Measurements from ENCODE around the gene TMTC2. TPM values are rescaled to one million over a fixed set of nuclear protein-coding genes. Genes with fewer than 3 reads are reported as not detected.

Gene TMTC2
- total and polyA plus RNA-seq, 2 donors (not counting 1 experiment from before 2014, with no cell fraction given) = 2.4 to 3.2 TPM

DNA sequence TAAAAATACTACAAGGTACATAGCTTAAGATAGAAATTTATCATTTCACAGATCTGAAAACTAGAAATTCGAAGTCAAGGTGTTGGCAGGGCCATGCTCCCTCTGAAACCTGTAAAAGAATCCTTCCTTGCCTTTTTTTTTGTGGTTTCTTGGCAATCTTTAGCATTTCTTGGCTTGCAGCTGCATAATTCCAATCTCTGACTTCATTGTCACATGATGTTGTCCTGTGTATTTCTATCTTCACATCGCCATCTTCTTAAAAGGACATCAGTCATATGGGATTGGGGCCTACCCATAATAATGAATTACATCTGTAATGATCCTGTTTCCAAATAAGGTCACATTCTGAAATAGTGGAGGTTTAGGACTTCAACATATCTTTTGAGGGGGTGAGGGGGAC lies 250.4 kb downstream of the TMTC2 start:
- POLR2A ChIA-PET = no interaction called here
- Mint-ChIP-seq H3K9me3 (ENCODE audit: insufficient read depth) (no peaks in the 10 kb centered on the region), H3K27me3 (no peaks in the 10 kb centered on the region), H3K4me3 (no peak overlapping the region), H3K27ac (no peak overlapping the region), H3K4me1 (no peaks in the 10 kb centered on the region)
- Histone ChIP-seq H3K4me3 (ENCODE audit: control extremely low read depth in 1 of 5, extremely low read depth in 1 of 5, insufficient read depth in 1 of 5, low read depth in 2 of 5, low read length in 4 of 5) (no peak overlapping the region), H3K79me2 (ENCODE audit: control insufficient read depth, insufficient read depth, low read length) (no peaks in the 10 kb centered on the region), H3K9ac (ENCODE audit: low read length) (no peak overlapping the region), H3K4me1 (ENCODE audit: control insufficient read depth in 2 of 2, insufficient read depth in 2 of 2, low read length in 2 of 2) (no peaks in the 10 kb centered on the region), H3K36me3 (replicated peaks in 1 of 2; ENCODE audit: control extremely low read depth in 1 of 2, control insufficient read depth in 1 of 2, extremely low read depth in 1 of 2, insufficient read depth in 2 of 2, low read length in 1 of 2) (no peaks in the 10 kb centered on the region), H3K4me2 (replicated peaks; ENCODE audit: low read depth, low read length, poor library complexity, severe bottlenecking) (no peak overlapping the region), H3K27ac (ENCODE audit: low read length in 2 of 2) (no peak overlapping the region), H3K27me3 (replicated peaks in 1 of 4; ENCODE audit: control extremely low read depth in 1 of 4, control insufficient read depth in 3 of 4, insufficient read depth in 4 of 4, low read length in 3 of 4) (no peaks in the 10 kb centered on the region), H2AFZ (ENCODE audit: insufficient read depth, low read depth, low read length, poor library complexity, severe bottlenecking) (no peak overlapping the region), H3K9me3 (ENCODE audit: control extremely low read depth in 1 of 3, control insufficient read depth in 2 of 3, insufficient read depth in 1 of 3, low read length in 2 of 3) (no peaks in the 10 kb centered on the region), H4K20me1 (ENCODE audit: control insufficient read depth, insufficient read depth, low read length, poor library complexity, severe bottlenecking) (no peaks in the 10 kb centered on the region)
- ATAC-seq (ENCODE audit: low read depth) = no peak
- CTCF ChIA-PET = no interaction called here
- TF ChIP-seq EZH2 (IDR thresholded peaks at IDR 0.05; ENCODE audit: borderline replicate concordance, insufficient read depth, low read depth, low read length, poor library complexity, severe bottlenecking) = no peak
- TF ChIP-seq, protein P1, sequence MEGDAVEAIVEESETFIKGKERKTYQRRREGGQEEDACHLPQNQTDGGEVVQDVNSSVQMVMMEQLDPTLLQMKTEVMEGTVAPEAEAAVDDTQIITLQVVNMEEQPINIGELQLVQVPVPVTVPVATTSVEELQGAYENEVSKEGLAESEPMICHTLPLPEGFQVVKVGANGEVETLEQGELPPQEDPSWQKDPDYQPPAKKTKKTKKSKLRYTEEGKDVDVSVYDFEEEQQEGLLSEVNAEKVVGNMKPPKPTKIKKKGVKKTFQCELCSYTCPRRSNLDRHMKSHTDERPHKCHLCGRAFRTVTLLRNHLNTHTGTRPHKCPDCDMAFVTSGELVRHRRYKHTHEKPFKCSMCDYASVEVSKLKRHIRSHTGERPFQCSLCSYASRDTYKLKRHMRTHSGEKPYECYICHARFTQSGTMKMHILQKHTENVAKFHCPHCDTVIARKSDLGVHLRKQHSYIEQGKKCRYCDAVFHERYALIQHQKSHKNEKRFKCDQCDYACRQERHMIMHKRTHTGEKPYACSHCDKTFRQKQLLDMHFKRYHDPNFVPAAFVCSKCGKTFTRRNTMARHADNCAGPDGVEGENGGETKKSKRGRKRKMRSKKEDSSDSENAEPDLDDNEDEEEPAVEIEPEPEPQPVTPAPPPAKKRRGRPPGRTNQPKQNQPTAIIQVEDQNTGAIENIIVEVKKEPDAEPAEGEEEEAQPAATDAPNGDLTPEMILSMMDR (IDR thresholded peaks at IDR 0.05) = no peak
- WGBS (ENCODE audit: insufficient coverage) = 86% methylated on average over 1 of the region's 2 CpGs
- no peak for DNase-seq
- intact Hi-C loops (cut with micrococcal nuclease) = no loop called here

GRCh38 chr12:82942521-82942920 lies 255.8 kb downstream of the TMTC2 start:
- POLR2A ChIA-PET = no interaction called here
- ATAC-seq (ENCODE audit: low read depth) = no peak
- H3K9me3 Mint-ChIP-seq (ENCODE audit: insufficient read depth) = peaks cover 3% of the 10 kb centered on the region

More at GRCh38 chr12:82942521-82942920, 255.8 kb downstream of the TMTC2 start:
- Histone ChIP-seq H3K79me2 (ENCODE audit: control insufficient read depth, insufficient read depth, low read length) (no peaks in the 10 kb centered on the region), H4K20me1 (ENCODE audit: control insufficient read depth, insufficient read depth, low read length, poor library complexity, severe bottlenecking) (no peaks in the 10 kb centered on the region), H3K4me3 (ENCODE audit: control extremely low read depth in 1 of 5, extremely low read depth in 1 of 5, insufficient read depth in 1 of 5, low read depth in 2 of 5, low read length in 4 of 5) (no peak overlapping the region), H3K36me3 (replicated peaks in 1 of 2; ENCODE audit: control extremely low read depth in 1 of 2, control insufficient read depth in 1 of 2, extremely low read depth in 1 of 2, insufficient read depth in 2 of 2, low read length in 1 of 2) (no peaks in the 10 kb centered on the region), H3K4me2 (replicated peaks; ENCODE audit: low read depth, low read length, poor library complexity, severe bottlenecking) (no peak overlapping the region), H3K27me3 (replicated peaks in 1 of 4; ENCODE audit: control extremely low read depth in 1 of 4, control insufficient read depth in 3 of 4, insufficient read depth in 4 of 4, low read length in 3 of 4) (no peaks in the 10 kb centered on the region), H2AFZ (ENCODE audit: insufficient read depth, low read depth, low read length, poor library complexity, severe bottlenecking) (no peak overlapping the region), H3K27ac (ENCODE audit: low read length in 2 of 2) (no peak overlapping the region), H3K9me3 (ENCODE audit: control extremely low read depth in 1 of 3, control insufficient read depth in 2 of 3, insufficient read depth in 1 of 3, low read length in 2 of 3) (peaks cover 0 to 3% (median 0%) of the 10 kb centered on the region in 3 donors), H3K4me1 (ENCODE audit: control insufficient read depth in 2 of 2, insufficient read depth in 2 of 2, low read length in 2 of 2) (no peaks in the 10 kb centered on the region), H3K9ac (ENCODE audit: low read length) (no peak overlapping the region)
- DNase-seq = no peak
- Mint-ChIP-seq H3K4me3 (no peak overlapping the region), H3K4me1 (no peaks in the 10 kb centered on the region), H3K27me3 (no peaks in the 10 kb centered on the region), H3K27ac (no peak overlapping the region)
- WGBS (ENCODE audit: insufficient coverage) = no CpG with 5 or more reads among the region's 2 CpGs
- TF ChIP-seq, protein P1 (IDR thresholded peaks at IDR 0.05) = no peak
- TF ChIP-seq EZH2 (IDR thresholded peaks at IDR 0.05; ENCODE audit: borderline replicate concordance, insufficient read depth, low read depth, low read length, poor library complexity, severe bottlenecking) = no peak
- CTCF ChIA-PET = no interaction called here
- intact Hi-C loops (cut with micrococcal nuclease) = no loop called here

Measured in B cell (primary cell).